Loucy (cell line): Measurements from ENCODE around the gene OR1I1.

ENCODE experiments used
- H2AFZ ChIP-seq: fragments of 200-600 bp; sonication (generic); 2 replicates; pipeline ENCODE4 v1.6.0; 2016; ENCODE audit warnings: antibody characterized with exemption, mild to moderate bottlenecking, low read length, moderate library complexity
- H3F3A ChIP-seq: fragments of 200-600 bp; 2 replicates; pipeline ENCODE4 v1.6.0; 2016; ENCODE audit warnings: antibody characterized with exemption, low read depth, mild to moderate bottlenecking
- H3K27me3 ChIP-seq: fragments of 200-600 bp; sonication (generic); 2 replicates; pipeline ENCODE4 v1.6.1; 2014; ENCODE audit warnings: low read length, mild to moderate bottlenecking; ENCODE audit not compliant: insufficient read depth, poor library complexity, severe bottlenecking
- H3K36me3 ChIP-seq: fragments of 200-600 bp; sonication (generic); 2 replicates; pipeline ENCODE4 v1.6.1; 2016; ENCODE audit warnings: low read length; ENCODE audit not compliant: insufficient read depth
- H3K4me1 ChIP-seq: fragments of 200-600 bp; sonication (generic); 2 replicates; pipeline ENCODE4 v1.5.1; 2014; ENCODE audit warnings: low read length, mild to moderate bottlenecking; ENCODE audit not compliant: insufficient read depth, poor library complexity, severe bottlenecking
- H3K4me2 ChIP-seq: fragments of 200-600 bp; sonication (generic); 2 replicates; pipeline ENCODE4 v1.6.0; 2014; ENCODE audit warnings: antibody characterized with exemption, low read length, low read depth, mild to moderate bottlenecking; ENCODE audit not compliant: poor library complexity, severe bottlenecking
- H3K4me3 ChIP-seq: fragments of 200-600 bp; sonication (generic); 2 replicates; pipeline ENCODE4 v1.5.1; 2014; ENCODE audit warnings: low read length, mild to moderate bottlenecking, mixed read lengths; ENCODE audit not compliant: poor library complexity, severe bottlenecking
- H3K79me2 ChIP-seq: fragments of 200-600 bp; sonication (generic); 2 replicates; pipeline ENCODE4 v1.6.1; 2014; ENCODE audit warnings: low read length; ENCODE audit not compliant: insufficient read depth
- H3K9ac ChIP-seq: fragments of 200-600 bp; sonication (generic); 2 replicates; pipeline ENCODE4 v1.6.0; 2014; ENCODE audit warnings: mild to moderate bottlenecking, low read depth, low read length, moderate library complexity; ENCODE audit not compliant: poor library complexity, severe bottlenecking
- H3K9me2 ChIP-seq: fragments of 200-600 bp; sonication (generic); replicated peaks from 2 replicates; pipeline ENCODE4 v1.6.1; 2016; ENCODE audit warnings: low read depth, low read length, mixed read lengths
- H3K9me3 ChIP-seq: fragments of 200-600 bp; sonication (generic); 2 replicates; pipeline ENCODE4 v1.6.1; 2014; ENCODE audit warnings: mild to moderate bottlenecking, antibody characterized with exemption, low read length, low read depth; ENCODE audit not compliant: insufficient read depth
- H4K20me1 ChIP-seq: fragments of 200-600 bp; sonication (generic); 2 replicates; pipeline ENCODE4 v1.6.0; 2014; ENCODE audit warnings: antibody characterized with exemption, low read length, mild to moderate bottlenecking; ENCODE audit not compliant: insufficient read depth, poor library complexity, severe bottlenecking
- CTCF ChIP-seq: fragments of 200-600 bp; sonication (generic); conservative IDR thresholded peaks from 2 replicates; pipeline ENCODE4 v1.5.1; 2014; ENCODE audit warnings: mild to moderate bottlenecking, antibody characterized with exemption, low read length
- EZH2phosphoT487 ChIP-seq: fragments of 200-600 bp; IDR thresholded peaks from 2 replicates; pipeline ENCODE4 v1.6.1; 2018; ENCODE audit warnings: antibody characterized with exemption, mild to moderate bottlenecking, moderate library complexity, borderline replicate concordance

The OR1I1 gene

GRCh38 chr19:15114153-15114540 is 32.1 kb downstream of the OR1I1 start:
- H2AFZ ChIP-seq: no peak overlapping the region
- no peaks in the 10 kb centered on the region for H3K9me2 ChIP-seq
- H3F3A ChIP-seq: no peaks in the 10 kb centered on the region
- H3K36me3 ChIP-seq: peaks cover 44% of the 10 kb centered on the region; the same call in 1 of the 2 replicates
- H3K9ac ChIP-seq: no peak overlapping the region
- H3K4me2 ChIP-seq: no peak overlapping the region
- no peaks in the 10 kb centered on the region for H3K79me2 ChIP-seq
- no peak overlapping the region for H3K4me3 ChIP-seq
- H3K27me3 ChIP-seq: no peaks in the 10 kb centered on the region
- H3K4me1 ChIP-seq: no peaks in the 10 kb centered on the region
- H4K20me1 ChIP-seq: no peaks in the 10 kb centered on the region
- TF ChIP-seq EZH2phosphoT487 (no peak), CTCF (no peak)
- no peaks in the 10 kb centered on the region for H3K9me3 ChIP-seq

GRCh38 chr19:15115080-15115479 is 33.1 kb downstream of the OR1I1 start:
- Histone ChIP-seq H3F3A (no peaks in the 10 kb centered on the region), H4K20me1 (no peaks in the 10 kb centered on the region), H3K4me1 (no peaks in the 10 kb centered on the region), H3K4me3 (no peak overlapping the region), H3K27me3 (no peaks in the 10 kb centered on the region), H3K9ac (no peak overlapping the region), H3K36me3 (peaks cover 50% of the 10 kb centered on the region; the same call in 1 of the 2 replicates), H3K9me2 (no peaks in the 10 kb centered on the region), H3K79me2 (no peaks in the 10 kb centered on the region), H2AFZ (no peak overlapping the region), H3K4me2 (no peak overlapping the region), H3K9me3 (no peaks in the 10 kb centered on the region)
- TF ChIP-seq EZH2phosphoT487 (no peak), CTCF (no peak)

GRCh38 chr19:15115762-15116615 is 34.0 kb downstream of the OR1I1 start:
- Histone ChIP-seq H4K20me1 (no peaks in the 10 kb centered on the region), H3K4me1 (no peaks in the 10 kb centered on the region), H3K9me3 (no peaks in the 10 kb centered on the region), H3K36me3 (peaks cover 52% of the 10 kb centered on the region; the same call in 1 of the 2 replicates), H3K4me3 (no peak overlapping the region), H2AFZ (no peak overlapping the region), H3K9ac (no peak overlapping the region), H3K9me2 (no peaks in the 10 kb centered on the region), H3F3A (no peaks in the 10 kb centered on the region), H3K4me2 (no peak overlapping the region), H3K79me2 (no peaks in the 10 kb centered on the region), H3K27me3 (no peaks in the 10 kb centered on the region)
- TF ChIP-seq CTCF: no peak
- no peak for TF ChIP-seq EZH2phosphoT487
